ENCODE data around the gene CEACAM19.
"Not testable (repeated sequence)": the region's sequence is repeated elsewhere in the genome, so short reads cannot be mapped to it uniquely, and the experiment has no call there.

CEACAM19 gene

DNA sequence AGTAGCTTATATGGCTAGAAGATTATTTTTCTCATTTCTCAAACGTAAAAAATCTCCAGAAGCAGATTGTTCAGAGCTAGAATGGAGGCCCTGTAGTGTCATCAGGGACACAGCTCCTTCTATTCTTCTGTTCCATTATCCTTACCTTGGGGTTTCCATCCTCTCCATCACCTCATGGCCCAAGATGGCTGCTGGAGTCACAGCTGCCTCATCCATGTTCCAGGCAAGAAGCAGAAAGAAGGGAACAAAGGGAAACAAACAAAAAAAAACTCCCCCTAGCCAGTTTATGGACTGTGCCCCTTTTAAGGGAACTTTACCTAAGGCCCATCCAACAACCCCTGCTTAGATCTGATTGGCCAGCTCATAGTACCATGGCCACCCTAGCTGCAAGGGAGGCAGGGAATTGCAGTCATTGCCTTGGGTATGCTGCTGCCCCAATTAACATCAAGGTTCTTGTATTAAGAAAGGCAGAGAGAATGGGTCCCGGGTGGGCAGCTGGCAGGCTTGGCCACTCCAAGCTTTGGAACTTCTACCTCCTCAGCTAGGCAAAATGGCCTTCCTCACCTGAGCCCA lies 43.4 kb downstream of the CEACAM19 start:
- in situ Hi-C loops (cut with HindIII; ENCODE audit: low pct_unique_long_range_greater_than_20kb, low sequenced_read_pairs), result no loop called here
- no peak for TF ChIP-seq JUND (IDR thresholded peaks at IDR 0.05; ENCODE audit: low read depth)
- DNase-seq (ENCODE audit: low read depth in 1 of 2, low spot score in 1 of 2), result no peak

- no peak for DNase-seq (ENCODE audit: low read depth in 1 of 2, low spot score in 1 of 2)
- TF ChIP-seq JUND (IDR thresholded peaks at IDR 0.05; ENCODE audit: low read depth), result no peak
- in situ Hi-C loops (cut with HindIII; ENCODE audit: low pct_unique_long_range_greater_than_20kb, low sequenced_read_pairs), result no loop called here
Measured at GRCh38 chr19:44717603-44718002, 46.3 kb downstream of the CEACAM19 start.

- TF ChIP-seq JUND (IDR thresholded peaks at IDR 0.05; ENCODE audit: low read depth), result no peak
- DNase-seq (ENCODE audit: low read depth in 1 of 2, low spot score in 1 of 2), result peak in 1 of 2 experiments; percentile 97
- in situ Hi-C loops (cut with HindIII; ENCODE audit: low pct_unique_long_range_greater_than_20kb, low sequenced_read_pairs), result no loop called here
Measured at GRCh38 chr19:44718441-44719261, 47.4 kb downstream of the CEACAM19 start.

- peak in 1 of 2 experiments; percentile 70 for DNase-seq (ENCODE audit: low read depth in 1 of 2, low spot score in 1 of 2)
- no peak for TF ChIP-seq JUND (IDR thresholded peaks at IDR 0.05; ENCODE audit: low read depth)
- in situ Hi-C loops (cut with HindIII; ENCODE audit: low pct_unique_long_range_greater_than_20kb, low sequenced_read_pairs), result no loop called here
Measured at GRCh38 chr19:44719262-44719701, 48.0 kb downstream of the CEACAM19 start.

GRCh38 chr19:44720396-44720795 lies 49.1 kb downstream of the CEACAM19 start:
- DNase-seq (ENCODE audit: low read depth in 1 of 2, low spot score in 1 of 2); in situ Hi-C loops (cut with HindIII; ENCODE audit: low pct_unique_long_range_greater_than_20kb, low sequenced_read_pairs): not testable (repeated sequence)

GRCh38 chr19:44720945-44721344 lies 49.7 kb downstream of the CEACAM19 start:
- DNase-seq (ENCODE audit: low read depth in 1 of 2, low spot score in 1 of 2), result no peak
- in situ Hi-C loops (cut with HindIII; ENCODE audit: low pct_unique_long_range_greater_than_20kb, low sequenced_read_pairs), result no loop called here
- no peak for TF ChIP-seq JUND (IDR thresholded peaks at IDR 0.05; ENCODE audit: low read depth)

DNA sequence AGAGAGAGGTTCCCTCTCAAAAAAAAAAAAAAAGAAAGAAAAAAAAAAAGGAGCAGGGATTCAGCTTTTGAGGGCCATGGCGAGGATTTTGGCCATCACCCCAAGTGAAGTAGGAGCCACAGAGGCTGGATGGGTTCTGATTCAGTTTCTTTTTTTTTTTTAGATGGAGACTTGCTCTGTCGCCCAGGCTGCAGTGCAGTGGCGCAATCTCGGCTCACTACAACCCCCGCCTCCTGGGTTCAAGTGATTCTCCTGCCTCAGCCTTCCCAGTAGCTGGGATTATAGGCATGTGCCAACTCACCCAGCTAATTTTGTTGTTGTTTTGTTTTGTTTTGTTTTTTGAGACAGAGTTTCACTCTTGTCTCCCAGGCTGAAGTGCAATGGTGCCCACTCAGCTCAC lies 50.1 kb downstream of the CEACAM19 start:
- DNase-seq (ENCODE audit: low read depth in 1 of 2, low spot score in 1 of 2); in situ Hi-C loops (cut with HindIII; ENCODE audit: low pct_unique_long_range_greater_than_20kb, low sequenced_read_pairs): not testable (repeated sequence)

- no peak for TF ChIP-seq JUND (IDR thresholded peaks at IDR 0.05; ENCODE audit: low read depth)
- DNase-seq (ENCODE audit: low read depth in 1 of 2, low spot score in 1 of 2), result peak in 1 of 2 experiments; percentile 63
- in situ Hi-C loops (cut with HindIII; ENCODE audit: low pct_unique_long_range_greater_than_20kb, low sequenced_read_pairs), result no loop called here
Measured at GRCh38 chr19:44722131-44723121, 51.1 kb downstream of the CEACAM19 start.

GRCh38 chr19:44723299-44723951 lies 52.1 kb downstream of the CEACAM19 start:
- DNase-seq (ENCODE audit: low read depth in 1 of 2, low spot score in 1 of 2), result peak in 1 of 2 experiments; percentile 44
- in situ Hi-C loops (cut with HindIII; ENCODE audit: low pct_unique_long_range_greater_than_20kb, low sequenced_read_pairs), result no loop called here

GRCh38 chr19:44723952-44724319 lies 52.7 kb downstream of the CEACAM19 start:
- DNase-seq (ENCODE audit: low read depth in 1 of 2, low spot score in 1 of 2), result peak in 1 of 2 experiments; percentile 86
- no peak for TF ChIP-seq JUND (IDR thresholded peaks at IDR 0.05; ENCODE audit: low read depth)
- in situ Hi-C loops (cut with HindIII; ENCODE audit: low pct_unique_long_range_greater_than_20kb, low sequenced_read_pairs), result no loop called here

More at GRCh38 chr19:44723299-44723951, 52.1 kb downstream of the CEACAM19 start:
- TF ChIP-seq JUND (IDR thresholded peaks at IDR 0.05; ENCODE audit: low read depth), result no peak

GRCh38 chr19:44725251-44725650 lies 54.0 kb downstream of the CEACAM19 start:
- DNase-seq (ENCODE audit: low read depth in 1 of 2, low spot score in 1 of 2), result no peak
- in situ Hi-C loops (cut with HindIII; ENCODE audit: low pct_unique_long_range_greater_than_20kb, low sequenced_read_pairs), result no loop called here
- TF ChIP-seq JUND (IDR thresholded peaks at IDR 0.05; ENCODE audit: low read depth), result no peak

GRCh38 chr19:44725684-44726083 lies 54.4 kb downstream of the CEACAM19 start:
- in situ Hi-C loops (cut with HindIII; ENCODE audit: low pct_unique_long_range_greater_than_20kb, low sequenced_read_pairs), result no loop called here
- no peak for TF ChIP-seq JUND (IDR thresholded peaks at IDR 0.05; ENCODE audit: low read depth)
- no peak for DNase-seq (ENCODE audit: low read depth in 1 of 2, low spot score in 1 of 2)
